ENCODE results near the gene PEX26.

The PEX26 gene

GRCh38 chr22:18055619-18056160 lies 22.1 kb upstream of the PEX26 start:
- TF ChIP-seq CTCF (IDR thresholded peaks at IDR 0.05; ENCODE audit: borderline replicate concordance, extremely low read depth, low read length, poor library complexity, severe bottlenecking) (no peak), EZH2 (IDR thresholded peaks at IDR 0.05; ENCODE audit: borderline replicate concordance, low read depth, low read length, severe bottlenecking) (no peak)
- no peaks in the 10 kb centered on the region for H3K4me1 ChIP-seq (ENCODE audit: insufficient read depth, low read length)
- no peak overlapping the region for H3K9ac ChIP-seq (ENCODE audit: low read depth, low read length)
- no peak overlapping the region for H2AFZ ChIP-seq (ENCODE audit: low read depth, low read length)
- no peak overlapping the region for H3K4me2 ChIP-seq (ENCODE audit: insufficient read depth, low read length)
- no peaks in the 10 kb centered on the region for H3K79me2 ChIP-seq (ENCODE audit: insufficient read depth, low read length)
- no peak for DNase-seq
- no peak for ATAC-seq (ENCODE audit: insufficient read depth, low read depth)
- no peak overlapping the region for H3K4me3 ChIP-seq (ENCODE audit: low read depth in 1 of 2, low read length in 2 of 2)
- no peak overlapping the region for H3K27ac ChIP-seq (ENCODE audit: low read length)
- no peaks in the 10 kb centered on the region for H3K36me3 ChIP-seq (ENCODE audit: insufficient read depth, low read length)
- no peaks in the 10 kb centered on the region for H4K20me1 ChIP-seq (ENCODE audit: insufficient read depth, low read length)
- no peaks in the 10 kb centered on the region for H3K27me3 ChIP-seq (ENCODE audit: insufficient read depth, low read length, poor library complexity)
- H3K9me3 ChIP-seq (ENCODE audit: insufficient read depth, low read length, severe bottlenecking), result no peaks in the 10 kb centered on the region

- Histone ChIP-seq H3K36me3 (ENCODE audit: insufficient read depth, low read length) (no peaks in the 10 kb centered on the region), H3K4me3 (ENCODE audit: low read depth in 1 of 2, low read length in 2 of 2) (no peak overlapping the region), H3K79me2 (ENCODE audit: insufficient read depth, low read length) (no peaks in the 10 kb centered on the region), H4K20me1 (ENCODE audit: insufficient read depth, low read length) (no peaks in the 10 kb centered on the region; the same call in 1 of the 2 replicates), H3K27me3 (ENCODE audit: insufficient read depth, low read length, poor library complexity) (no peaks in the 10 kb centered on the region), H3K4me2 (ENCODE audit: insufficient read depth, low read length) (no peak overlapping the region), H2AFZ (ENCODE audit: low read depth, low read length) (no peak overlapping the region), H3K4me1 (ENCODE audit: insufficient read depth, low read length) (no peaks in the 10 kb centered on the region), H3K9ac (ENCODE audit: low read depth, low read length) (no peak overlapping the region), H3K9me3 (ENCODE audit: insufficient read depth, low read length, severe bottlenecking) (no peaks in the 10 kb centered on the region), H3K27ac (ENCODE audit: low read length) (no peak overlapping the region)
- ATAC-seq (ENCODE audit: insufficient read depth, low read depth) (no peak; the same call in 2 of the 3 replicates), DNase-seq (no peak)
- TF ChIP-seq CTCF (IDR thresholded peaks at IDR 0.05; ENCODE audit: borderline replicate concordance, extremely low read depth, low read length, poor library complexity, severe bottlenecking) (no peak), EZH2 (IDR thresholded peaks at IDR 0.05; ENCODE audit: borderline replicate concordance, low read depth, low read length, severe bottlenecking) (no peak)
Measured at GRCh38 chr22:18056161-18056666, 21.6 kb upstream of the PEX26 start.

- Histone ChIP-seq H3K4me1 (ENCODE audit: insufficient read depth, low read length) (no peaks in the 10 kb centered on the region), H3K4me3 (ENCODE audit: low read depth in 1 of 2, low read length in 2 of 2) (no peak overlapping the region), H3K4me2 (ENCODE audit: insufficient read depth, low read length) (no peak overlapping the region), H4K20me1 (ENCODE audit: insufficient read depth, low read length) (no peaks in the 10 kb centered on the region; the same call in 1 of the 2 replicates), H3K36me3 (ENCODE audit: insufficient read depth, low read length) (no peaks in the 10 kb centered on the region), H3K27ac (ENCODE audit: low read length) (no peak overlapping the region), H3K9ac (ENCODE audit: low read depth, low read length) (no peak overlapping the region), H2AFZ (ENCODE audit: low read depth, low read length) (no peak overlapping the region), H3K79me2 (ENCODE audit: insufficient read depth, low read length) (no peaks in the 10 kb centered on the region), H3K9me3 (ENCODE audit: insufficient read depth, low read length, severe bottlenecking) (no peaks in the 10 kb centered on the region), H3K27me3 (ENCODE audit: insufficient read depth, low read length, poor library complexity) (no peaks in the 10 kb centered on the region)
- DNase-seq, result no peak
- no peak for ATAC-seq (ENCODE audit: insufficient read depth, low read depth)
- TF ChIP-seq CTCF (IDR thresholded peaks at IDR 0.05; ENCODE audit: borderline replicate concordance, extremely low read depth, low read length, poor library complexity, severe bottlenecking) (no peak), EZH2 (IDR thresholded peaks at IDR 0.05; ENCODE audit: borderline replicate concordance, low read depth, low read length, severe bottlenecking) (no peak)
Measured at GRCh38 chr22:18056807-18057474, 20.8 kb upstream of the PEX26 start.

Data from DND-41 (cell line).